HG03520 (cell line): Measurements from ENCODE around the gene PDAP1.
"Not testable (repeated sequence)": the region's sequence is repeated elsewhere in the genome, so short reads cannot be mapped to it uniquely, and the experiment has no call there.

Source experiments
- ATAC-seq: cut with Tn5 transposase; IDR thresholded peaks from one replicate; pipeline ENCODE4 v1.9.1; 2021; ENCODE audit warnings: mild to moderate bottlenecking, moderate library complexity; ENCODE audit not compliant: unreplicated experiment

Gene PDAP1

GRCh38 chr7:99408379-99409191 lies at the start of gene PDAP1, which contains the start of gene BUD31:
Gene PDAP1 (minus strand): TSS chr7:99408597. CDS start chr7:99408548, 49 bp downstream.
Gene BUD31 (plus strand): TSS chr7:99408969. CDS start chr7:99411093, 2,124 bp downstream.
- ATAC-seq: peak; percentile 75

DNA sequence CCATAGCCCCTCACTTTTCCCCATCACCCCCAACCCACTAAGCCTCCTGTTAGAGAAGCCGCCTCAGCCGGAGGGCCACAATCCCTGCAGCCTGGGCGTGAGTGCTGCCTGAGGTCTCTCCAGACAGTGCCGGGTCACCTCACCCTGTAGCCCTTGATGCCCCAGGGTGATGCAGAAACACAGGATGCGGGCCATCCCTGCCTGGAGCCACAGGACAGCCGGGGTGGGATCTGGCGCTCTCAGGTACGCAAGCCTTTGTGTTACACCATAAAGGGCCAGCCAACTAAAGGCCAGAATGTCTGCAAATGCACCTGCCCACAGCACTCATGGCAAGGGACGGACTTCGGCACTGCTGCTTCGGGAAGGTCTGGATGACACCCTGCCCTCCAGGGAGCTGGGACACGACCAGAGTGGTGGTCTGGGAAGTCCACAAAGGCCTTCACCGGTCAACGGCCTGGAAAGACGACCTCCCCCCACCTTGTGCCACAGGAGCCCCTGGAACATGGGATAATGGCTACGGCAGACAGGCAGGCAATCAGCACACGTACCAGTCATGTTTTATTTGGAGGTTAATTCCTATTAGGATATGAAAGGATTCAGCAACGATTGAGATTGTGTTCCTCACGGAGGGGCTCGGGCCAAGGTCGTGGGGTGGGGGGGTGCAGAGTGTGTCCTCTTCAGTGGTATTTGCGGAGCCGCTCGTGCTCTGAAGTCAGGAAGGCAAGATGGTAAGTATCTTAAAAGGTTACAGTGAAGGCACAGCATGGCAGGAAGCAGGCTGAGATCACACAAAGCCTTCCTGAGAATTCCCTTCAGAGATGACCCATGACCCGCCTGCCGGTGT lies 49.5 kb upstream of the PDAP1 start:
- ATAC-seq: no peak

- no peak for ATAC-seq
Measured at GRCh38 chr7:99457050-99457649, 48.8 kb upstream of the PDAP1 start.

GRCh38 chr7:99456288-99456687 lies 47.9 kb upstream of the PDAP1 start:
- no peak for ATAC-seq

DNA sequence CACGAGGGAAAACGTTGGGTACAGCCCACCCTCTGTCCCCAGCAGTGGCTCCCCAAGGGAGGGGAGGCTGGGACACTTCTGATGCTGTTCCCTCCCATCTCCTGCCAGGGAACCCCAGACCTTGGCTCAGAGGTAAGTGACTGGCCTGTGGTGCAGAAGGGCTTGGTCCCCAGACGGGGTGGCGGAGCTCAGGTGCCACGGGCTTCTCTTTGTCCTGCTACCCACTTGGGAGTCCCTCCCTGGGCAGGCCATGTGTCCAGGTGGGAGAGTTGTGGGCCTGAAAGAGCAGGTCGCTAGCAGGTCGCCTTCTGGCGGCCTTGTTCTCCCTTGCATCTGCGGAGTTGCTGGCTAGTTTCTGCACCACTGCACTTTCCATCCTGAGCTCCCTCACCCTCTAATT lies 47.5 kb upstream of the PDAP1 start:
- ATAC-seq: no peak

- ATAC-seq: no peak
Measured at GRCh38 chr7:99453105-99453504, 44.7 kb upstream of the PDAP1 start.

- no peak for ATAC-seq
Measured at GRCh38 chr7:99452541-99452940, 44.1 kb upstream of the PDAP1 start.

DNA sequence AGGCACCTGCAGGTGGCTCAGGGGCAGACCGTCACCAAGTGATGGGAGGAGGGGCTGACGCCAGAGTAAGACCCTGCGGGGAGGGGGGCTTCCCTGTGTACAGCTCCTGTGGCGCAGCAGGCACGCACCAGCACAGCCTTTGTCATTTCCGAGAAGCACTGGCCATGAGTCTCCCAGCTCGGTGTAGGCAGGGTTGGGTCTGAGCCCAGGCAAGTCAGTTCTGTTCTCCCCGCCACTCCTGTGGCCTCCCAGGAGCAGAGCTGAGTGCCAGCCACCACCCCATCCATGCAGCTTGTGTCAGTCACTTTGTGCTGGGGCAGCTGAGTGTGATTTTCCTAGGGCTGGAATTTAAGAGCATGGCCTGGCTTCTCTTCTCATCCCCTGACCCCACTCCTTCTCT lies 43.5 kb upstream of the PDAP1 start:
- ATAC-seq: no peak

DNA sequence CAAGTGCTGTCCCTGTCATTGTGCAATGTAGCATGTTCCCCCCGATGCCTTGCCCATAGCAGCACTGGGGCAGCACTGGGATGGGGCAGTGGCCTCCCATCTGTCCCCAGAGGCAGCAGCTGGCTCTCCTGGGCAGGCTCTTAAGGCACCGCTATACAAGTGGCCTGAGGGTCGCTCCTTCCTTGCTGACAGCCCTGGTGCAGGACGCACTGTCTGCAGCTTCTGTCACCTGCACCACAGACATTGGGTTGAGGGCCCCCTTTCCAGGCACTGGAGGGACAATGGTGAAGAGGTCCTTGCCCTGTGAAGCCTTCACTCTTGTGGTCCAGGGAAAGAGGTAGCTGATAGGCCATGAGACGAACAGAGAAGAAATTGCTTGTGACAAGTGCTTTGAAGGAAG lies 40.9 kb upstream of the PDAP1 start:
- no peak for ATAC-seq

- no peak for ATAC-seq
Measured at GRCh38 chr7:99448855-99449254, 40.5 kb upstream of the PDAP1 start.

- no peak for ATAC-seq
Measured at GRCh38 chr7:99447943-99448342, 39.5 kb upstream of the PDAP1 start.

DNA sequence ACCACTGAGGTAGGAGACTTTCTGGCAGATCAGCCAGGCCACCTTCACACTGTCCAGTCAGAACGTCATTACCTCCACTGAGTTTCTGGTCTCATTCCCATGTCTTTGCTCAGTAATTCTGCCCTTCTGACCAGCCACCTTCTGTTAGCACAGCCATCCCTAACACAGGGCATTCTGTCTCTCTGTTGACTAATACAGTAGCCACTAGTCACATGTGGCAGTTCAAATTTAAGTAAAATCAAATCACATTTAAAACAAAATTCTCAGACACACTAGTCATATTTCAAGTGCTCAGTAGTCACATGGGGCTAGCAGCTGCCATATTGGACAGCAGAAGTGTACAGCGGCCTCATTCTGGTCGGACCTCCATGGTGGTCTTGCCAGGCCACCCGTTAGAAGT lies 37.7 kb upstream of the PDAP1 start:
- ATAC-seq: no peak

- no peak for ATAC-seq
Measured at GRCh38 chr7:99440195-99440594, 31.8 kb upstream of the PDAP1 start.

DNA sequence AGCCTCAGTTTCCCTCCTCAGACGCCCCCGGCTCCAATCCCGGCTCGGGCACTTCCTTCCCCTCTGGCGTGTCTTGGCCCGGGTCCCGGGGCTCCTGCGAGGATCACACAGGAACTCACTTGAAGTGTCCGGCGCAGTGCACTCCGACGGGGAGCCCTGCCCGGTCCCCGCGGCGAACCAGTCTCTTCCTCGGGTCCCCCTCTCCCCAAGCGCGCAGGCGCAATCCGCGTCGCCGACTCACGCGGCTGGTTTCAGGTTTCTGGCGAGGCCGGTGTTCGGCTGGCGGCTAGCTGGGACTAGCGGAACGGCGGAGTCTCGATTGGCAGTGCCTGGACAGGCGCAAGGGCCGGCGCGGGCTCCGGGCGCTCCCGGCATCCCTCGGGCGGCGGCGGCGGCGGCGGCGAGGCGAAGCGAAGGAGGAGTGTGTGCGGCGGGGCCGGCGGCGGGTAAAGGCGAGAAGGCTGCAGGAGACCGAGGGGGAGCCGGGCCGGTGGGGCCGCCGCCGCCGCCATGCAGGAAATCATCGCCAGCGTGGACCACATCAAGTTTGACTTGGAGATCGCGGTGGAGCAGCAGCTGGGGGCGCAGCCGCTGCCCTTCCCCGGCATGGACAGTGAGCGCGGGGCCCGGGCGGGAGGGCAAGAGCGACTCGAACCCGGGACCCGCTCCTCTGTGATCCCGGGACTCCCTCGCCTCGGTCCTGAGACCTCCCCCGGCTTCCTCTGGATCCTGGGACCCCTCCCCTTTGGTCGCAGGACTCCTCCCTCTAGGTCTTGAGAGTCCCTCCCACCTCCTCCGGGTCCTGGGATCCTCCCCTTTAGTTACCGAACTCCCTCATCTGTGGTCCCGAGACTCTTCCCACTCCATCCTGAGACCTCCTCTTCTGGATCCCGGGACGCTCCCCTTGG lies 30.4 kb upstream of the PDAP1 start, which contains the start of the genes CPSF4 and PTCD1:
Gene CPSF4 (plus strand): TSS at position 371 of the 908 bp plus-strand sequence. CDS start 140 bp downstream, at position 511.
Gene PTCD1 (minus strand): TSS at position 226 of the 908 bp plus-strand sequence. CDS start 3,556 bp downstream, outside the sequence.
- peak; percentile 83 for ATAC-seq

- ATAC-seq: peak; percentile 14
Measured at GRCh38 chr7:99437946-99438572, 29.7 kb upstream of the PDAP1 start.

GRCh38 chr7:99433158-99433557 lies 24.8 kb upstream of the PDAP1 start:
- ATAC-seq: no peak

- ATAC-seq: not testable (repeated sequence)
Measured at GRCh38 chr7:99431756-99432540, 23.6 kb upstream of the PDAP1 start.

- no peak for ATAC-seq
Measured at GRCh38 chr7:99429756-99430155, 21.4 kb upstream of the PDAP1 start.
